Vagina (tissue), 2 donors: Measurements from ENCODE around the gene NCAPD2. TPM values are rescaled to one million over a fixed set of nuclear protein-coding genes. Genes with fewer than 3 reads are reported as not detected.
"Not testable (repeated sequence)": the region's sequence is repeated elsewhere in the genome, so short reads cannot be mapped to it uniquely, and the experiment has no call there.

Source experiments
- DNase-seq, 2 donors: peaks; one replicate each; pipeline ENCODE4 v3.0.0-alpha.2; 2017; ENCODE audit errors: extremely low spot score in 2 of 2
- H3K27ac ChIP-seq: fragments of 200-600 bp; sonication (generic); one replicate; pipeline ENCODE4 v1.5.1; 2019
- H3K27me3 ChIP-seq: fragments of 200-600 bp; sonication (generic); one replicate; pipeline ENCODE4 v1.5.1; 2019
- H3K36me3 ChIP-seq, 2 donors: fragments of 200-600 bp; sonication (generic); one replicate each; pipeline ENCODE4 v1.5.1; 2017 to 2019
- H3K4me1 ChIP-seq: fragments of 200-600 bp; sonication (generic); one replicate; pipeline ENCODE4 v1.5.1; 2019
- H3K4me3 ChIP-seq, 2 donors: fragments of 200-600 bp; sonication (generic); 1 replicate in 1 of 2; 2 replicates in 1 of 2; pipeline ENCODE4 v1.5.1; 2016 to 2019
- H3K9me3 ChIP-seq: fragments of 200-600 bp; sonication (generic); one replicate; pipeline ENCODE4 v1.5.1; 2019
- POLR2A ChIP-seq, 2 donors: fragments of 450-650 bp; IDR thresholded peaks; one replicate each; pipeline ENCODE4 v1.6.1; 2017; ENCODE audit warnings: antibody characterized with exemption in 2 of 2, mild to moderate bottlenecking in 2 of 2, moderate library complexity in 2 of 2
- POLR2AphosphoS5 ChIP-seq, 2 donors: sonication (generic); formaldehyde crosslinking; IDR thresholded peaks; one replicate each; pipeline ENCODE4 v1.9.0; 2017; ENCODE audit warnings: antibody characterized with exemption in 2 of 2, mild to moderate bottlenecking in 2 of 2, low read depth in 1 of 2; ENCODE audit not compliant: insufficient read depth in 1 of 2
- intact Hi-C: fragments of 100-400 bp; cut with DNase I; formaldehyde crosslinking; loops from one replicate; pipeline ENCODE4 v1.15.1; 2023
- total RNA-seq: library from RNA; depleted of rRNA; stranded (reverse); fragments of >200 nt; gene quantifications from one replicate; pipeline ENCODE4 v1.2.3, GENCODE V29; 2016
- TF ChIP-seq, protein P1 (sequence below), 3 experiments: fragments of 450-650 bp in 2 of 3; fragments of 200-600 bp in 1 of 3; sonication (generic) in 1 of 3; IDR thresholded peaks; one replicate each; pipeline ENCODE4 v1.5.1; 2017 to 2019; ENCODE audit warnings: antibody characterized with exemption in 3 of 3, mild to moderate bottlenecking in 2 of 3, moderate library complexity in 2 of 3

NCAPD2 gene
- total RNA-seq, 1 donor from 2014 or later: 25.5 TPM

- Histone ChIP-seq H3K4me1 (peaks cover 53% of the 10 kb centered on the region), H3K36me3 (peaks cover 0 to 21% of the 10 kb centered on the region in 2 donors), H3K27me3 (no peaks in the 10 kb centered on the region), H3K4me3 (peak overlapping the region; percentile 61 to 75), H3K27ac (peak overlapping the region; percentile 86), H3K9me3 (no peaks in the 10 kb centered on the region)
- TF ChIP-seq POLR2A (IDR thresholded peaks at IDR 0.05): no peak
- TF ChIP-seq POLR2AphosphoS5 (IDR thresholded peaks at IDR 0.05; ENCODE audit: insufficient read depth in 1 of 2, low read depth in 1 of 2): no peak
- TF ChIP-seq, protein P1, sequence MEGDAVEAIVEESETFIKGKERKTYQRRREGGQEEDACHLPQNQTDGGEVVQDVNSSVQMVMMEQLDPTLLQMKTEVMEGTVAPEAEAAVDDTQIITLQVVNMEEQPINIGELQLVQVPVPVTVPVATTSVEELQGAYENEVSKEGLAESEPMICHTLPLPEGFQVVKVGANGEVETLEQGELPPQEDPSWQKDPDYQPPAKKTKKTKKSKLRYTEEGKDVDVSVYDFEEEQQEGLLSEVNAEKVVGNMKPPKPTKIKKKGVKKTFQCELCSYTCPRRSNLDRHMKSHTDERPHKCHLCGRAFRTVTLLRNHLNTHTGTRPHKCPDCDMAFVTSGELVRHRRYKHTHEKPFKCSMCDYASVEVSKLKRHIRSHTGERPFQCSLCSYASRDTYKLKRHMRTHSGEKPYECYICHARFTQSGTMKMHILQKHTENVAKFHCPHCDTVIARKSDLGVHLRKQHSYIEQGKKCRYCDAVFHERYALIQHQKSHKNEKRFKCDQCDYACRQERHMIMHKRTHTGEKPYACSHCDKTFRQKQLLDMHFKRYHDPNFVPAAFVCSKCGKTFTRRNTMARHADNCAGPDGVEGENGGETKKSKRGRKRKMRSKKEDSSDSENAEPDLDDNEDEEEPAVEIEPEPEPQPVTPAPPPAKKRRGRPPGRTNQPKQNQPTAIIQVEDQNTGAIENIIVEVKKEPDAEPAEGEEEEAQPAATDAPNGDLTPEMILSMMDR (IDR thresholded peaks at IDR 0.05): no peak
- DNase-seq: no peak
- intact Hi-C loops: no loop called here
Observed at GRCh38 chr12:6555018-6555691, 61.3 kb downstream of the NCAPD2 start.

- peaks cover 40% of the 10 kb centered on the region for H3K4me1 ChIP-seq
- H3K27me3 ChIP-seq, DNase-seq, H3K9me3 ChIP-seq, intact Hi-C loops: not testable (repeated sequence)
- H3K4me3 ChIP-seq: peak overlapping the region; percentile 61 to 75
- peaks cover 0 to 34% of the 10 kb centered on the region in 2 donors for H3K36me3 ChIP-seq
- H3K27ac ChIP-seq: peak overlapping the region; percentile 86
Observed at GRCh38 chr12:6556496-6556817, 62.6 kb downstream of the NCAPD2 start.

DNA sequence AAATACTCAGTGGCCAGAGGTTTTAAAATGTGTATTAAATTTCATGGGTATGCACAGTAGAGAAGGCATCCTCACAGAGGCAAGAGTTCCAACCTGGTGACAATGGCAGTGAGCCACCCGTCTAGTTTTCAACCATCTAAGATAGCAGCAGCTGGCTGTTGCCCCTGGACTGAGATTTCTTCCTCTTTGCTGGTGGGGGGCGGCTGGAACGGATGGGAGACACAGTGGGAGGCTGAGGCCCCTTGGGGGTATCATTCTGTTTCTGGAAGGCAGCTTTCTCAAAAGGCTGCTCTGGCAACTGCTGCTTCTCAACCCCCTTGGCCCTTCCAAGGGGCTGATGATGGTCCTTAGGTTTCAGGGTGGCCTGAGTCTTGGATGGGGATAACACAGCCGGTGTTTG is 63.0 kb downstream of the NCAPD2 start:
- Histone ChIP-seq H3K4me3 (no peak overlapping the region), H3K9me3 (no peaks in the 10 kb centered on the region), H3K4me1 (peaks cover 36% of the 10 kb centered on the region), H3K27me3 (no peaks in the 10 kb centered on the region), H3K27ac (no peak overlapping the region), H3K36me3 (peaks cover 0 to 38% of the 10 kb centered on the region in 2 donors)
- DNase-seq: no peak
- intact Hi-C loops: no loop called here
- TF ChIP-seq, protein P1 (IDR thresholded peaks at IDR 0.05): no peak
- TF ChIP-seq POLR2AphosphoS5 (IDR thresholded peaks at IDR 0.05; ENCODE audit: insufficient read depth in 1 of 2, low read depth in 1 of 2) (no peak), POLR2A (IDR thresholded peaks at IDR 0.05) (no peak)

DNA sequence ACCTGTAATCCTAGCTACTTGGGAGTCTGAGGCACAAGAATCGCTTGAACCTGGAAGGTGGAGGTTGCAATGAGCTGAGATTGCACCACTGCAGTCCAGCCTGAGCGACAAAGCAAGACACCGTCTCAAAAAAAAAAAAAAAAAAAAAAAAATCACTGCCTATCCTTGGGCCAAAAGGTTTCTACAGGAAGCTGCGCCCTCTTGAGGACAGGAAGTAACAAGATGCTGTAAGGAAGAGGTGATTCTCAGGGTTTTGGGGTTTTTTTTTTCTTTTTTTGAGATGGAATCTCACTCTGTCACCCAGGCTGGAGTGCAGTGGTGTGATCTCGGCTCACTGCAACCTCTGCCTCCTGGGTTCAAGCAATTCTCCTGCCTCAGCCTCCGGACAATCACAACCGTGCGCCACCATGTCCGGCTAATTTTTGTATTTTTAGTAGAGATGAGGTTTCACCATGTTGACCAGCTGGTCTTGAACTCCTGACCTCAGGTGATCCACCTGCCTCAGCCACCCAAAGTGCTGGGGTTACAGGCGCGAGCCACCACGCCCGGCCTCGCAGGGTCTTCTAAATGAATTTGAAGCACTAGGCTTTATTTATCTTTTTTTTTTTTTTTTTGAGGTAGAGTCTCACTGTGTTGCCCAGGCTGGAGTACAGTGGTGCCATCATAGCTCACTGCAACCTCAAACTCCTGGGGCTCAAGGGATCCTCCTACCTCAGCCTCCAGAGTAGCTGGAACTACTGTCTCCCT is 64.3 kb downstream of the NCAPD2 start:
- H3K4me1 ChIP-seq: peaks cover 23% of the 10 kb centered on the region
- H3K27me3 ChIP-seq, DNase-seq, intact Hi-C loops, H3K4me3 ChIP-seq, H3K9me3 ChIP-seq, H3K27ac ChIP-seq: not testable (repeated sequence)
- peaks cover 0 to 51% of the 10 kb centered on the region in 2 donors for H3K36me3 ChIP-seq

- TF ChIP-seq POLR2AphosphoS5 (IDR thresholded peaks at IDR 0.05; ENCODE audit: insufficient read depth in 1 of 2, low read depth in 1 of 2) (no peak), POLR2A (IDR thresholded peaks at IDR 0.05) (no peak)
- TF ChIP-seq, protein P1 (IDR thresholded peaks at IDR 0.05): no peak
- no peaks in the 10 kb centered on the region for H3K27me3 ChIP-seq
- no peaks in the 10 kb centered on the region for H3K9me3 ChIP-seq
- no peak overlapping the region for H3K27ac ChIP-seq
- intact Hi-C loops: no loop called here
- H3K36me3 ChIP-seq: peaks cover 0 to 61% of the 10 kb centered on the region in 2 donors
- no peak overlapping the region for H3K4me3 ChIP-seq
- DNase-seq: no peak
- H3K4me1 ChIP-seq: peaks cover 13% of the 10 kb centered on the region
Observed at GRCh38 chr12:6559500-6559899, 65.6 kb downstream of the NCAPD2 start.
